ENCODE results near the gene CNOT4.

CNOT4 gene

GRCh38 chr7:135466442-135467206 is 43.3 kb downstream of the CNOT4 start:
- Histone ChIP-seq H3K23ac (ENCODE audit: low read depth, low read length, poor library complexity) (no peak overlapping the region), H4K8ac (ENCODE audit: low read depth, low read length) (no peak overlapping the region), H3K4me2 (ENCODE audit: insufficient read depth, low read length, poor library complexity, severe bottlenecking) (no peak overlapping the region), H3K4ac (ENCODE audit: low read length) (no peak overlapping the region), H2AFZ (ENCODE audit: low read length) (no peak overlapping the region), H3K14ac (ENCODE audit: low read length) (no peak overlapping the region), H3K27ac (replicated peaks; ENCODE audit: low read length) (no peak overlapping the region), H3K18ac (ENCODE audit: low read length) (no peak overlapping the region), H3K27me3 (ENCODE audit: control insufficient read depth in 3 of 3, insufficient read depth in 3 of 3, low read depth in 1 of 3, low read length in 3 of 3) (no peaks in the 10 kb centered on the region), H2BK12ac (ENCODE audit: low read length) (no peak overlapping the region), H3K9ac (ENCODE audit: low read depth, low read length, poor library complexity) (no peak overlapping the region), H3K79me1 (ENCODE audit: low read depth, low read length) (peaks cover 5% of the 10 kb centered on the region), H2BK15ac (ENCODE audit: low read length) (no peak overlapping the region), H2AK5ac (ENCODE audit: low read depth, low read length) (no peak overlapping the region), H3K4me1 (ENCODE audit: control insufficient read depth in 2 of 2, insufficient read depth in 1 of 2, low read depth in 1 of 2, low read length in 2 of 2) (no peaks in the 10 kb centered on the region), H3K4me3 (ENCODE audit: low read length in 2 of 2) (no peak overlapping the region), H2BK5ac (ENCODE audit: low read length) (no peak overlapping the region), H2BK120ac (ENCODE audit: low read depth, low read length) (no peak overlapping the region), H3K36me3 (replicated peaks in 1 of 2; ENCODE audit: control insufficient read depth in 2 of 2, insufficient read depth in 2 of 2, low read length in 2 of 2) (no peaks in the 10 kb centered on the region), H4K91ac (ENCODE audit: low read depth, low read length, poor library complexity) (no peak overlapping the region), H3K9me3 (replicated peaks in 1 of 2; ENCODE audit: control insufficient read depth in 2 of 2, insufficient read depth in 1 of 2, low read depth in 1 of 2, low read length in 2 of 2) (peaks cover 0 to 6% of the 10 kb centered on the region in 2 donors)
- no peak for DNase-seq (ENCODE audit: low spot score)
- WGBS, 2 donors (ENCODE audit: extremely low coverage in 2 of 2, insufficient read length in 2 of 2, insufficient replicate concordance in 1 of 2): no CpG with 5 or more reads among the region's 3 CpGs

- H2BK15ac ChIP-seq (ENCODE audit: low read length): no peak overlapping the region
- H3K23ac ChIP-seq (ENCODE audit: low read depth, low read length, poor library complexity): no peak overlapping the region
- no peak overlapping the region for H3K14ac ChIP-seq (ENCODE audit: low read length)
- H4K8ac ChIP-seq (ENCODE audit: low read depth, low read length): no peak overlapping the region
- no peak overlapping the region for H4K91ac ChIP-seq (ENCODE audit: low read depth, low read length, poor library complexity)
- H3K18ac ChIP-seq (ENCODE audit: low read length): no peak overlapping the region
- no peaks in the 10 kb centered on the region for H3K27me3 ChIP-seq (ENCODE audit: control insufficient read depth in 3 of 3, insufficient read depth in 3 of 3, low read depth in 1 of 3, low read length in 3 of 3)
- no peak overlapping the region for H2AFZ ChIP-seq (ENCODE audit: low read length)
- no peak overlapping the region for H3K9ac ChIP-seq (ENCODE audit: low read depth, low read length, poor library complexity)
- H3K36me3 ChIP-seq (replicated peaks in 1 of 2; ENCODE audit: control insufficient read depth in 2 of 2, insufficient read depth in 2 of 2, low read length in 2 of 2): no peaks in the 10 kb centered on the region
- no peak for DNase-seq (ENCODE audit: low spot score)
- H3K4me3 ChIP-seq (ENCODE audit: low read length in 2 of 2): no peak overlapping the region
- no CpG with 5 or more reads among the region's 3 CpGs for WGBS, 2 donors (ENCODE audit: extremely low coverage in 2 of 2, insufficient read length in 2 of 2, insufficient replicate concordance in 1 of 2)
- peaks cover 0 to 6% of the 10 kb centered on the region in 2 donors for H3K9me3 ChIP-seq (replicated peaks in 1 of 2; ENCODE audit: control insufficient read depth in 2 of 2, insufficient read depth in 1 of 2, low read depth in 1 of 2, low read length in 2 of 2)
- H2AK5ac ChIP-seq (ENCODE audit: low read depth, low read length): no peak overlapping the region
- H2BK120ac ChIP-seq (ENCODE audit: low read depth, low read length): no peak overlapping the region
- no peak overlapping the region for H3K4ac ChIP-seq (ENCODE audit: low read length)
- H3K4me2 ChIP-seq (ENCODE audit: insufficient read depth, low read length, poor library complexity, severe bottlenecking): no peak overlapping the region
- no peak overlapping the region for H2BK5ac ChIP-seq (ENCODE audit: low read length)
- H3K27ac ChIP-seq (replicated peaks; ENCODE audit: low read length): no peak overlapping the region
- H2BK12ac ChIP-seq (ENCODE audit: low read length): no peak overlapping the region
- H3K4me1 ChIP-seq (ENCODE audit: control insufficient read depth in 2 of 2, insufficient read depth in 1 of 2, low read depth in 1 of 2, low read length in 2 of 2): peaks cover 0 to 4% of the 10 kb centered on the region in 2 donors
- no peaks in the 10 kb centered on the region for H3K79me1 ChIP-seq (ENCODE audit: low read depth, low read length)
Measured at GRCh38 chr7:135463908-135464307, 46.0 kb downstream of the CNOT4 start.

GRCh38 chr7:135459951-135460567 is 49.8 kb downstream of the CNOT4 start:
- no peaks in the 10 kb centered on the region for H3K36me3 ChIP-seq (replicated peaks in 1 of 2; ENCODE audit: control insufficient read depth in 2 of 2, insufficient read depth in 2 of 2, low read length in 2 of 2)
- no peak for DNase-seq (ENCODE audit: low spot score)
- H2BK15ac ChIP-seq (ENCODE audit: low read length): no peak overlapping the region
- no peak overlapping the region for H3K9ac ChIP-seq (ENCODE audit: low read depth, low read length, poor library complexity)
- no peak overlapping the region for H3K18ac ChIP-seq (ENCODE audit: low read length)
- H2AK5ac ChIP-seq (ENCODE audit: low read depth, low read length): no peak overlapping the region
- no peak overlapping the region for H2BK12ac ChIP-seq (ENCODE audit: low read length)
- WGBS, 2 donors (ENCODE audit: extremely low coverage in 2 of 2, insufficient read length in 2 of 2, insufficient replicate concordance in 1 of 2): no CpG with 5 or more reads among the region's 4 CpGs
- H4K91ac ChIP-seq (ENCODE audit: low read depth, low read length, poor library complexity): no peak overlapping the region
- H3K4me1 ChIP-seq (ENCODE audit: control insufficient read depth in 2 of 2, insufficient read depth in 1 of 2, low read depth in 1 of 2, low read length in 2 of 2): peaks cover 0 to 4% of the 10 kb centered on the region in 2 donors
- H4K8ac ChIP-seq (ENCODE audit: low read depth, low read length): no peak overlapping the region
- H3K9me3 ChIP-seq (replicated peaks in 1 of 2; ENCODE audit: control insufficient read depth in 2 of 2, insufficient read depth in 1 of 2, low read depth in 1 of 2, low read length in 2 of 2): peaks cover 0 to 6% of the 10 kb centered on the region in 2 donors
- no peak overlapping the region for H3K14ac ChIP-seq (ENCODE audit: low read length)
- no peak overlapping the region for H3K4me3 ChIP-seq (ENCODE audit: low read length in 2 of 2)
- no peaks in the 10 kb centered on the region for H3K27me3 ChIP-seq (ENCODE audit: control insufficient read depth in 3 of 3, insufficient read depth in 3 of 3, low read depth in 1 of 3, low read length in 3 of 3)
- H3K4ac ChIP-seq (ENCODE audit: low read length): no peak overlapping the region
- H3K23ac ChIP-seq (ENCODE audit: low read depth, low read length, poor library complexity): no peak overlapping the region
- H2BK120ac ChIP-seq (ENCODE audit: low read depth, low read length): no peak overlapping the region
- H3K4me2 ChIP-seq (ENCODE audit: insufficient read depth, low read length, poor library complexity, severe bottlenecking): no peak overlapping the region
- no peak overlapping the region for H3K27ac ChIP-seq (replicated peaks; ENCODE audit: low read length)
- H2AFZ ChIP-seq (ENCODE audit: low read length): no peak overlapping the region
- no peak overlapping the region for H2BK5ac ChIP-seq (ENCODE audit: low read length)
- H3K79me1 ChIP-seq (ENCODE audit: low read depth, low read length): no peaks in the 10 kb centered on the region

DNA sequence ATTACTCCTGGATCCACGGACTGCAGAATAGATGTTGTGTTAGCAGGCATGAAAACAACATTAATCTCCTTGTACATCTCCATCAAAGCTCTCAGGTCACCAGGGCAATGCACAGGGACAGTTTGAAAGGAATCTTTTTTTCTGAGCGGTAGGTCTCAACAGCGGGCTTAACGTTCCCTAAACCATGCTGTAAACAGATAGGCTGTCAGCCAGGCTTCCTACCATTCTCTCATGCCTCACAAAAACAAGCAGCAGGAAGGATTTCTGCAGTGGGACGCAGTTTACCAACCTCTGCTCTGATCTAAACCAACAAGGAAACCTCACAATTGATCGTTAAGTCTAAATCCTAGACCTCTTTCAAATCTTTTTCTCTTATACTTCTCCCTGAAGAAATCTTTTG is 50.8 kb downstream of the CNOT4 start:
- Histone ChIP-seq H3K14ac (ENCODE audit: low read length) (no peak overlapping the region), H4K91ac (ENCODE audit: low read depth, low read length, poor library complexity) (no peak overlapping the region), H2BK12ac (ENCODE audit: low read length) (no peak overlapping the region), H3K4me1 (ENCODE audit: control insufficient read depth in 2 of 2, insufficient read depth in 1 of 2, low read depth in 1 of 2, low read length in 2 of 2) (peaks cover 0 to 4% of the 10 kb centered on the region in 2 donors), H4K8ac (ENCODE audit: low read depth, low read length) (no peak overlapping the region), H3K4me2 (ENCODE audit: insufficient read depth, low read length, poor library complexity, severe bottlenecking) (no peak overlapping the region), H3K27me3 (ENCODE audit: control insufficient read depth in 3 of 3, insufficient read depth in 3 of 3, low read depth in 1 of 3, low read length in 3 of 3) (no peaks in the 10 kb centered on the region), H3K9ac (ENCODE audit: low read depth, low read length, poor library complexity) (no peak overlapping the region), H2BK5ac (ENCODE audit: low read length) (no peak overlapping the region), H2BK15ac (ENCODE audit: low read length) (no peak overlapping the region), H3K27ac (replicated peaks; ENCODE audit: low read length) (no peak overlapping the region), H3K4me3 (ENCODE audit: low read length in 2 of 2) (no peak overlapping the region), H3K36me3 (replicated peaks in 1 of 2; ENCODE audit: control insufficient read depth in 2 of 2, insufficient read depth in 2 of 2, low read length in 2 of 2) (no peaks in the 10 kb centered on the region), H2AK5ac (ENCODE audit: low read depth, low read length) (no peak overlapping the region), H3K79me1 (ENCODE audit: low read depth, low read length) (no peaks in the 10 kb centered on the region), H3K18ac (ENCODE audit: low read length) (no peak overlapping the region), H2AFZ (ENCODE audit: low read length) (no peak overlapping the region), H2BK120ac (ENCODE audit: low read depth, low read length) (no peak overlapping the region), H3K23ac (ENCODE audit: low read depth, low read length, poor library complexity) (no peak overlapping the region), H3K4ac (ENCODE audit: low read length) (no peak overlapping the region), H3K9me3 (replicated peaks in 1 of 2; ENCODE audit: control insufficient read depth in 2 of 2, insufficient read depth in 1 of 2, low read depth in 1 of 2, low read length in 2 of 2) (peaks cover 0 to 6% of the 10 kb centered on the region in 2 donors)
- DNase-seq (ENCODE audit: low spot score): no peak
- WGBS, 2 donors (ENCODE audit: extremely low coverage in 2 of 2, insufficient read length in 2 of 2, insufficient replicate concordance in 1 of 2): no CpG with 5 or more reads among the region's 6 CpGs

Measured in neuronal stem cell (in vitro differentiated cells).